ENCODE measurements around the gene CASP7.

CASP7 gene

DNA sequence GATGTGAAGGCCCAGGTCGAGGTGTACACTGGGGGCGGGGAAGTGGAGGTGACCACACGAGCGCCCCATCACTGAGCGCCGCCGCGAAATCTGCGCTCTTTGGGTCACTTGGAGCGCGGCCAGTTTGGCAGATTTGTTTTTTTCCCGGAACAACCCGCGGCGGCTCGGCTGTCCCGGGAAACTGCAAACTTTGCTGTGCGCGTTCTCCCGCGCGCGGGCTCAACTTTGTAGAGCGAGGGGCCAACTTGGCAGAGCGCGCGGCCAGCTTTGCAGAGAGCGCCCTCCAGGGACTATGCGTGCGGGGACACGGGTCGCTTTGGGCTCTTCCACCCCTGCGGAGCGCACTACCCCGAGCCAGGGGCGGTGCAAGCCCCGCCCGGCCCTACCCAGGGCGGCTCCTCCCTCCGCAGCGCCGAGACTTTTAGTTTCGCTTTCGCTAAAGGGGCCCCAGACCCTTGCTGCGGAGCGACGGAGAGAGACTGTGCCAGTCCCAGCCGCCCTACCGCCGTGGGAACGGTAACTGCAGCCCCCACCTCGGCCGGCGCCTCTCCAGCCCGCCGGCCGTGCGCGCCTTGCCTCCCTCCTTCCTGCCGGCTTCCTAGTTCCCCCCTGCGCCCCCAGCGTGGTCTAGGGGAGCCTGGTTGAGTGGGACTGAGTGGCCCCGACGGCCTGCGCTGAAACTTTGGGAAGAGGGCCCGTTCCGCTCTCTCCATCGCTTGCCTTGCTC is at the start of gene CASP7:
Gene CASP7, plus strand, starts transcription at position 450 of the 727 bp plus-strand sequence. CDS start 17,582 bp downstream, outside the sequence.
- H3K4me3 ChIP-seq (ENCODE audit: low read length) = peak within 1 kb of the TSS; percentile 90
- TF ChIP-seq, protein P1, sequence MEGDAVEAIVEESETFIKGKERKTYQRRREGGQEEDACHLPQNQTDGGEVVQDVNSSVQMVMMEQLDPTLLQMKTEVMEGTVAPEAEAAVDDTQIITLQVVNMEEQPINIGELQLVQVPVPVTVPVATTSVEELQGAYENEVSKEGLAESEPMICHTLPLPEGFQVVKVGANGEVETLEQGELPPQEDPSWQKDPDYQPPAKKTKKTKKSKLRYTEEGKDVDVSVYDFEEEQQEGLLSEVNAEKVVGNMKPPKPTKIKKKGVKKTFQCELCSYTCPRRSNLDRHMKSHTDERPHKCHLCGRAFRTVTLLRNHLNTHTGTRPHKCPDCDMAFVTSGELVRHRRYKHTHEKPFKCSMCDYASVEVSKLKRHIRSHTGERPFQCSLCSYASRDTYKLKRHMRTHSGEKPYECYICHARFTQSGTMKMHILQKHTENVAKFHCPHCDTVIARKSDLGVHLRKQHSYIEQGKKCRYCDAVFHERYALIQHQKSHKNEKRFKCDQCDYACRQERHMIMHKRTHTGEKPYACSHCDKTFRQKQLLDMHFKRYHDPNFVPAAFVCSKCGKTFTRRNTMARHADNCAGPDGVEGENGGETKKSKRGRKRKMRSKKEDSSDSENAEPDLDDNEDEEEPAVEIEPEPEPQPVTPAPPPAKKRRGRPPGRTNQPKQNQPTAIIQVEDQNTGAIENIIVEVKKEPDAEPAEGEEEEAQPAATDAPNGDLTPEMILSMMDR (IDR thresholded peaks at IDR 0.05; ENCODE audit: insufficient read depth, low read depth, low read length, missing control alignments) = peak; percentile 4
- DNase-seq (ENCODE audit: low read depth) = peak; percentile 71

DNA sequence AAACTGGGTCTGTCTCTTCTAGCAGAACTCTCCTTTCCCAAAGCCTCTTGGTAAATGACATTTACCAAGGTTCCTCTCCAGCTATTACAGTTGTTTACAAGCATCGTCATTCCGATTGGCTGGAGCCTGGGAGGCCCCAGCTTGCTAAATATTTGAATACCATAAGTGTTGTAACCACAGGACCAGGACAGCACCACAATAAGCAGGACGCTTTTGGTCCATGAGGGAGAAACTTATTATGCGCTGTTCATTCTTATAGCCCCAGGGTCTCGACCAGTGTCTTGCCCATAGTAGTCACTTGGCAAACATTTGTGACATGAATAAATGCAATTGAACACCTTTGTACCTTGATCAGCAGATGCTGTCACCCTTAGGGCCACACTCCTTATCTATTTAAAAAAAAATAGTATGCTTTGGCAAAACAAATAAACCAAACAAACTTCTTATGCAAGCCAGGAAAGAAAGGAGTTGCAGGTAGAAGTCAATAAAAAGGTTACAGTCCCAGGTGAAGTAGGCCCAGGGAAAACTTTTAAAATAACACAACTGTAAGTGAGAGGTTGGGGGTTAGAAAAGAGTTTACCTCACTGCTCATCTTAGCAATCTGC is 48.7 kb upstream of the CASP7 start:
- TF ChIP-seq, protein P1 (IDR thresholded peaks at IDR 0.05; ENCODE audit: insufficient read depth, low read depth, low read length, missing control alignments) = no peak
- no peak overlapping the region for H3K4me3 ChIP-seq (ENCODE audit: low read length)
- DNase-seq (ENCODE audit: low read depth) = no peak

DNA sequence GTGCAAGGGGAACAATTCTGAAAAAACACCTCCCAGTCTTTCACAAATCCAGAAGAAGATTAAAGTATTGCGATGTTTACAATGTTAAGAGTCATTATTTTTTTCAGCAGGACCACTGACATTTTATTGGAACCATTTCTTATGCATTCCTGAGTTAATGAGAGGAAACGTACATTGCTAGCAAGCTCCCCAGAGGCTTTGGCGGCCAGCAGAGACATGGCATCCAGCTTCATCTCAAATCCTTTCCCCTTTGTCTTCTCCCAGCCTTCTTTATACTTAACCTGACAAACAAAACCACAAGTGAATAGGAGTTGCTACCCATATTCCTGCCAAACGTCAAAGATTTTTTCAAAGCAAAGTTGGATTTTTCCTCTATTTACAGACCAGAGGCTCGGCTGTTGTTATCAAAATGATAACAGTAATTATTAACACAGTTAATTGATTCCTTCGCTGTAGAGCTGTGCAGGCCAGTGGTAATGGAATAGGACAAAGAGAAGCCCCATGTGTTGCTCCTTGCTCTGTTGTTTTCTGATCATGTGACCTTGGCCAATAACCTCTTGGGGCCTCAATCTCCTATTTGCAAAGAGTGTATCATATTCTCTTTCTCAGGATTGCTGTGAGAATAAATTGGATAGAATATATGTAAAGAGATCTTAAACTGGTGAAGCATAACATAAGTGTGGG is 47.9 kb upstream of the CASP7 start:
- no peak for DNase-seq (ENCODE audit: low read depth)
- TF ChIP-seq, protein P1 (IDR thresholded peaks at IDR 0.05; ENCODE audit: insufficient read depth, low read depth, low read length, missing control alignments) = no peak
- H3K4me3 ChIP-seq (ENCODE audit: low read length) = no peak overlapping the region

DNA sequence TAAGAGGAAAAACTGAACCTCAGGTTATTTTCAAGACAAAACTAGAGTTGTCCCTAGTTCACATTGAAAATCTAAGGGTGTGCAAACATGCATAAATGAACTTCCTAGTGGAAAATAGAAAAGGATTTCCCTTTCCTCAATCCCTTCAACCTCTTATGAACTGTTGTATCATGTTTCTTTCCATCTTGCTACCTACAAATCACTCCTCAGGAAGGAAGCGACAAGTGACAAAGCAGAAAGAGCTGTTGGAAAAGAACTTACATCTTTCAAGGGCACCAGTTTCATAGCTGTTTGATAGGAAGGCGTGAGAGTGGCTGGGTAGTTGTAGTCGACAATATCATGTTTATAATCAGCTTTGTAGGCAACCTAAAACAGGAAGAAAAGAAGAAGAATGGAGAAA is 39.7 kb upstream of the CASP7 start:
- TF ChIP-seq, protein P1 (IDR thresholded peaks at IDR 0.05; ENCODE audit: insufficient read depth, low read depth, low read length, missing control alignments) = no peak
- DNase-seq (ENCODE audit: low read depth) = no peak
- H3K4me3 ChIP-seq (ENCODE audit: low read length) = no peak overlapping the region

DNA sequence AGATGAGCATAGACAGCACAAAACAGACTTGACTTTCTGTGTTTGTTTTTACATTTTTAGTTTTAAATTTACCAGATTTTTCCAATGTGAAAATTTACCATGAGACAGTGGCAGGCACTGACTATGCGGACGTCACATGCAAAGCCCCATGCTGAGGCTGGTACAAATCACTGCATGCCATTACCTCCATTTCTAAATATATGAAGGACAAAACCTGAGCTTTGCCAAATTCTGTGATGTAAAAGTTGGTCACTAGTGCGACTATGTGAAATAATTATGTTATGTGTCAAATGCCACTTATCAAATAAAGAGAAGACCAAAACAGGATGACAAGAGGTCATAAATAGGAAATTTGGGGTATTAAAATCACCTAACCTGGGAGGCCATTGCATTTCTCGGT is 38.0 kb upstream of the CASP7 start:
- no peak for DNase-seq (ENCODE audit: low read depth)
- TF ChIP-seq, protein P1 (IDR thresholded peaks at IDR 0.05; ENCODE audit: insufficient read depth, low read depth, low read length, missing control alignments) = no peak
- no peak overlapping the region for H3K4me3 ChIP-seq (ENCODE audit: low read length)

DNA sequence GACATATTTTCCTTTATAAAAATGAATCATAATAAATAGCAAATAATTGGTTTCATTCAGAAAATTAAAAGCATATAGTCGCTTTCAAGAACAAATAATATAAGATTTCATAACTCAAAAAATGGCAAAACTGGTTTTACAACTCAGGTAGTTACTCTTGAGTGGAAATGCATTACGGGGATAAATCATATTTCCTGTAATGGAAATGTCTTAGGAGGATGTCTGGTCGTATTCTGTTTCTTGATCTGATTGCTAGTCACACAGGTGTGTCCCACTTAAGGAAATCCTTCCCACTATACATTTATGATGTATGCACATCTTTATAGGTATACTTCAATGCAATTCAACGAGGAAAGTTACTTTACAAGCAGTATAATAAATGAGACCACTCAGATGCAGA is 36.5 kb upstream of the CASP7 start:
- H3K4me3 ChIP-seq (ENCODE audit: low read length) = no peak overlapping the region
- DNase-seq (ENCODE audit: low read depth) = peak; percentile 52
- TF ChIP-seq, protein P1 (IDR thresholded peaks at IDR 0.05; ENCODE audit: insufficient read depth, low read depth, low read length, missing control alignments) = no peak
